Body of pancreas (tissue), 4 donors: ENCODE data around the gene EHD3.

Experiments
- CTCF ChIP-seq, 7 experiments: fragments of 450-650 bp in 4 of 7; fragments of 200-600 bp in 3 of 7; sonication (generic) in 3 of 7; IDR thresholded peaks; one replicate each; pipeline ENCODE4 v1.5.1; 2016 to 2019; ENCODE audit warnings: antibody characterized with exemption in 7 of 7
- POLR2A ChIP-seq, 3 donors: fragments of 450-650 bp; IDR thresholded peaks; one replicate each; pipeline ENCODE4 v1.6.1; 2016; ENCODE audit warnings: antibody characterized with exemption in 3 of 3, mild to moderate bottlenecking in 2 of 3

GRCh38 chr2:31212659-31213600 lies 21.0 kb upstream of the EHD3 start:
- no peak for TF ChIP-seq CTCF (IDR thresholded peaks at IDR 0.05)
- TF ChIP-seq POLR2A (IDR thresholded peaks at IDR 0.05): no peak
